Esophagus muscularis mucosa (tissue), 4 donors: ENCODE measurements around the gene COX6B1. TPM values are rescaled to one million over a fixed set of nuclear protein-coding genes. Genes with fewer than 3 reads are reported as not detected.
A peak's percentile ranks its signal among the peaks of the same experiment; 100 is the strongest.

ENCODE experiments used
- DNase-seq: peaks from one replicate; pipeline ENCODE4 v3.0.0-alpha.2; 2017; ENCODE audit errors: extremely low spot score
- H3K27ac ChIP-seq, 4 donors: fragments of 200-600 bp; sonication (generic); replicated peaks in 1 of 4; 1 replicate in 3 of 4; 2 replicates in 1 of 4; pipeline ENCODE4 v1.5.1; 2016 to 2019; ENCODE audit warnings: mild to moderate bottlenecking in 1 of 4
- H3K27me3 ChIP-seq, 4 donors: fragments of 200-600 bp; sonication (generic); one replicate each; pipeline versions ENCODE4 v1.5.1 to v1.6.0; 2016 to 2019
- H3K36me3 ChIP-seq, 4 donors: fragments of 200-600 bp; sonication (generic); one replicate each; pipeline ENCODE4 v1.5.1; 2016 to 2019
- H3K4me1 ChIP-seq, 4 donors: fragments of 200-600 bp; sonication (generic); one replicate each; pipeline ENCODE4 v1.5.1; 2016 to 2019
- H3K4me3 ChIP-seq, 4 donors: fragments of 200-600 bp; sonication (generic); 1 replicate in 2 of 4; 2 replicates in 2 of 4; pipeline ENCODE4 v1.5.1; 2016 to 2019; ENCODE audit warnings: mild to moderate bottlenecking in 4 of 4, moderate library complexity in 1 of 4
- H3K9me3 ChIP-seq, 4 donors: fragments of 200-600 bp; sonication (generic); 1 replicate in 3 of 4; 2 replicates in 1 of 4; pipeline ENCODE4 v1.5.1; 2016 to 2019
- EP300 ChIP-seq: sonication (generic); formaldehyde crosslinking; IDR thresholded peaks from one replicate; pipeline ENCODE4 v1.6.1; 2017; ENCODE audit warnings: antibody characterized with exemption
- POLR2A ChIP-seq: fragments of 450-650 bp; IDR thresholded peaks from one replicate; pipeline ENCODE4 v1.6.1; 2017; ENCODE audit warnings: antibody characterized with exemption, moderate library complexity, mild to moderate bottlenecking, low read depth
- POLR2AphosphoS5 ChIP-seq, 2 donors: sonication (generic); formaldehyde crosslinking; IDR thresholded peaks; one replicate each; pipeline ENCODE4 v1.6.1; 2017; ENCODE audit warnings: antibody characterized with exemption in 2 of 2
- WGBS: methylation state at CpG from one replicate; pipeline ENCODE4 v1.1.5; 2018; 5-methylcytosine and 5-hydroxymethylcytosine counted together
- intact Hi-C: fragments of 100-400 bp; cut with DNase I; formaldehyde crosslinking; loops from one replicate; pipeline ENCODE4 v1.15.1; 2023
- total RNA-seq, 4 donors: library from RNA; depleted of rRNA; stranded (reverse); fragments of >200 nt; gene quantifications; one replicate each; pipeline versions ENCODE4 v1.1.0 to v1.2.1, GENCODE V29; 2016
- TF ChIP-seq, protein P1 (sequence below), 3 experiments: fragments of 200-600 bp in 2 of 3; fragments of 450-650 bp in 1 of 3; sonication (generic) in 2 of 3; IDR thresholded peaks; one replicate each; pipeline ENCODE4 v1.5.1; 2017 to 2019; ENCODE audit warnings: antibody characterized with exemption in 3 of 3, mild to moderate bottlenecking in 2 of 3, moderate library complexity in 1 of 3

Gene COX6B1
- total RNA-seq, 4 donors from 2014 or later: 205 to 508 (median 313) TPM

DNA sequence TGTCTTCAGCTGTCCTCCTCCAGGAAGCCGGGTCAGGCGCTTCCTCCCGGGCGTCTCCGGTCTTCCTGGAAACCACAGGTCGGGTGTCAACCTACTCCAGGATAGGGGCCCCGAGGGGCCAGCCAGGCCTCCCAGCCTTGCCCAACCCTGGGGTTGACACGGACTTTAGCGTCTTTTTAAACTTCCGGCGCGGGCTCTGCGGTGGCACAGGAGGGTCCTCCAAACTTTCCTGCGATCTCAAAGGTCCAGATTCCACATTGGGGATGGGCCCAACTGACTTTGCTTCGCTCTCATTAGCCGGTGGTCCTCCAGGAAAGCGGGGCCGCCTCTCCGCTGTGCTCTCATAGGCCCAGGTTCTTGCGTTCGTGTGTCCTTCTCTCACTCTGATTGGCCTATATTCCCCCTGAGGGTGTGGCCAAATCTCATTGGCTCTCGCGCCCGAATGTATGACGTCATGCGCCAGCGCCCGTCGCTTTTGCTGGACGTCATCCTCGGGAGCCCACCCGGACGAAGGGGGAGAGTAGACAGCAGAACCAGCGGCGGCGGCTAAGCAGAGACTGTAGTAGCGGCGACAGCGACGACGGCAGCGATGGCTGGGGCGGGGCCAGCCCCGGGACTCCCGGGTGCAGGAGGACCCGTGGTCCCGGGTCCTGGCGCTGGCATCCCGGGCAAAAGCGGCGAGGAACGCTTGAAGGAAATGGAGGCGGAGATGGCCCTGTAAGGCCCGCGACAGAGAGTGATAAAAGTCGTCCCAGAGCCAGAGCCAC, 19.4 kb upstream of the COX6B1 start, which contains the start of gene RBM42:
Gene RBM42, plus strand, starts transcription at position 472 of the 767 bp plus-strand sequence. Its CDS starts 118 bp downstream, at position 590.
- intact Hi-C loops: loop anchor here (2.0 to 5.0 kb wide), 2 partner anchors 14 to 81 kb away; partner anchors contain the start of gene TMEM147
- peak within 1 kb of the TSS; percentile 86 to 96 (median 92) for H3K27ac ChIP-seq
- DNase-seq: peak; percentile 100
- TF ChIP-seq POLR2AphosphoS5 (IDR thresholded peaks at IDR 0.05) (peak; percentile 95), POLR2A (peak; percentile 49), EP300 (no peak)
- TF ChIP-seq, protein P1, sequence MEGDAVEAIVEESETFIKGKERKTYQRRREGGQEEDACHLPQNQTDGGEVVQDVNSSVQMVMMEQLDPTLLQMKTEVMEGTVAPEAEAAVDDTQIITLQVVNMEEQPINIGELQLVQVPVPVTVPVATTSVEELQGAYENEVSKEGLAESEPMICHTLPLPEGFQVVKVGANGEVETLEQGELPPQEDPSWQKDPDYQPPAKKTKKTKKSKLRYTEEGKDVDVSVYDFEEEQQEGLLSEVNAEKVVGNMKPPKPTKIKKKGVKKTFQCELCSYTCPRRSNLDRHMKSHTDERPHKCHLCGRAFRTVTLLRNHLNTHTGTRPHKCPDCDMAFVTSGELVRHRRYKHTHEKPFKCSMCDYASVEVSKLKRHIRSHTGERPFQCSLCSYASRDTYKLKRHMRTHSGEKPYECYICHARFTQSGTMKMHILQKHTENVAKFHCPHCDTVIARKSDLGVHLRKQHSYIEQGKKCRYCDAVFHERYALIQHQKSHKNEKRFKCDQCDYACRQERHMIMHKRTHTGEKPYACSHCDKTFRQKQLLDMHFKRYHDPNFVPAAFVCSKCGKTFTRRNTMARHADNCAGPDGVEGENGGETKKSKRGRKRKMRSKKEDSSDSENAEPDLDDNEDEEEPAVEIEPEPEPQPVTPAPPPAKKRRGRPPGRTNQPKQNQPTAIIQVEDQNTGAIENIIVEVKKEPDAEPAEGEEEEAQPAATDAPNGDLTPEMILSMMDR (IDR thresholded peaks at IDR 0.05): peak in 1 of 3 experiments; percentile 41
- H3K27me3 ChIP-seq: no peaks in the 10 kb centered on the region
- H3K4me3 ChIP-seq: peak within 1 kb of the TSS; percentile 88 to 99 (median 94)
- 0% methylated on average over 18 of the region's 56 CpGs for WGBS
- peaks cover 36 to 38% (median 37%) of the 10 kb centered on the region in 4 donors for H3K36me3 ChIP-seq
- H3K9me3 ChIP-seq: no peaks in the 10 kb centered on the region
- H3K4me1 ChIP-seq: peaks cover 19 to 32% (median 28%) of the 10 kb centered on the region in 4 donors

DNA sequence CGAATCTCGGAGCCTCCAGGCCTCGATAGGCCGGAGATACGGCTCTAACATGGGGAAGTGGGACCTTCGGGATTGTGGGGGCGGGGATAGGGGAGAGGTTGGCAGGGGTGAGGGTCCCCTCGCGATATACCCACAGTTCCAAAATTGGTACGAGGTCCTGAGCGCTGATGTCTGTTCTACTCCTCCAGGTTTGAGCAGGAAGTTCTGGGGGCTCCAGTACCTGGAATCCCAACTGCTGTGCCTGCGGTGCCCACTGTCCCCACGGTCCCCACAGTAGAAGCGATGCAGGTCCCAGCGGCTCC, 18.8 kb upstream of the COX6B1 start:
- Histone ChIP-seq H3K27ac (peak overlapping the region; percentile 86 to 96 (median 92)), H3K36me3 (peaks cover 42 to 44% (median 43%) of the 10 kb centered on the region in 4 donors), H3K4me3 (peak overlapping the region; percentile 88 to 99 (median 94)), H3K27me3 (no peaks in the 10 kb centered on the region), H3K4me1 (peaks cover 19 to 32% (median 28%) of the 10 kb centered on the region in 4 donors), H3K9me3 (no peaks in the 10 kb centered on the region)
- 9% methylated on average over 11 of the region's 15 CpGs for WGBS
- intact Hi-C loops: loop anchor here (2.0 to 5.0 kb wide), 2 partner anchors 14 to 82 kb away; partner anchors contain the start of gene TMEM147
- TF ChIP-seq, protein P1 (IDR thresholded peaks at IDR 0.05): no peak
- TF ChIP-seq POLR2AphosphoS5 (IDR thresholded peaks at IDR 0.05) (no peak), POLR2A (no peak), EP300 (no peak)
- DNase-seq: no peak

DNA sequence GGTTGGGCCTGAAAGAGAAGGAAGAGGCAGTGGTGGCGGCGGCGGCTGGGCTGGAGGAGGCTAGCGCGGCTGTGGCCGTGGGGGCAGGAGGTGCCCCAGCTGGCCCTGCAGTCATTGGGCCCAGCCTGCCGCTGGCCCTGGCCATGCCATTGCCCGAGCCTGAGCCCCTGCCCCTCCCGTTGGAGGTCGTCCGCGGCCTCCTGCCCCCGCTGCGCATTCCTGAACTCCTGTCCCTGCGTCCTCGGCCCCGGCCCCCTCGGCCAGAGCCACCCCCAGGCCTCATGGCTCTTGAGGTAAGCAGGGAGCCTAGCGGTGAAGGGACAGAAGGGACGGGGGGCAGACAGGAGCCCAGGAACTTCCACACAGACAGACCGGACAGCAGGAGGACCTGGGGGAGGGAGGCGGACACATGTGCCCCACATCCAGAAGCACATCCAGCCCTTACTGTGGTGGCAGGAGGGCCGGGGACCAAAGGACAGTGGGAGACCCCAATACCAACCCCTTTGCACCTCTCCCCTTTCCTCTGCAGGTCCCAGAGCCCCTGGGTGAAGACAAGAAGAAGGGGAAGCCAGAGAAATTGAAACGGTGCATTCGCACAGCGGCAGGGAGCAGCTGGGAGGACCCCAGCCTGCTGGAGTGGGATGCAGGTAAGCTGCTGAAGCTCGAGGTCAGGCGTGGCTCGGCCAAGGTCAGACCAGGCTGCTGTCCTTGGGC, 14.2 kb upstream of the COX6B1 start:
- H3K36me3 ChIP-seq: peaks cover 73 to 83% (median 83%) of the 10 kb centered on the region in 4 donors

DNA sequence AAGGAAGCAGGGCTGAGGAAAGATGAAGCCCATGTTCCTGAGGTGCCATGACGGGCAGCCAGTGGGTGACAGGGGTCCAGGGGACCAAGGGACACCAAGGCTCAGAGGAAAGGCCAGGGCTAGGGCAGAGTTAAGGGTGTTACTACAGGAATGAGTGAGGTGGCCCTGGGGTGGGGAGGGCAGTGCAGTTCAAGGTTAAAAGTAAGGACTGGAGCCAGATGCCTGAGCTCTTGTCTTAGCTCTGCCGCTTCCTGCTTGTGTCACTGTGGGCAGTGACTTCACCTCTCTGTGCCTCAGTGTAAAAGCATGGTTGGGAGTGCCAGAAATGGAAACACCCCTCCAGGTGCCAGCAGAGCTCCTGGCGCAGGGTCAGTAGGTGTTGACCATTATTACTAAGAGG, 11.5 kb upstream of the COX6B1 start:
- intact Hi-C loops: no loop called here
- H3K36me3 ChIP-seq: peaks cover 55 to 68% (median 66%) of the 10 kb centered on the region in 4 donors

More for the DNA sequence above, 14.2 kb upstream of the COX6B1 start:
- H3K4me3 ChIP-seq: no peak overlapping the region
- intact Hi-C loops: no loop called here
- H3K4me1 ChIP-seq: peaks cover 12 to 23% (median 19%) of the 10 kb centered on the region in 4 donors
- no peak for TF ChIP-seq EP300
- no peak for TF ChIP-seq POLR2A
- TF ChIP-seq, protein P1 (IDR thresholded peaks at IDR 0.05): no peak
- no peak for TF ChIP-seq POLR2AphosphoS5 (IDR thresholded peaks at IDR 0.05)
- H3K9me3 ChIP-seq: no peaks in the 10 kb centered on the region
- 90% methylated on average over 24 of the region's 29 CpGs for WGBS
- DNase-seq: no peak
- H3K27ac ChIP-seq: no peak overlapping the region
- H3K27me3 ChIP-seq: no peaks in the 10 kb centered on the region

More for the DNA sequence above, 11.5 kb upstream of the COX6B1 start:
- WGBS: 89% methylated on average over 3 of the region's 3 CpGs
- peaks cover 0 to 3% (median 3%) of the 10 kb centered on the region in 4 donors for H3K4me1 ChIP-seq
- no peaks in the 10 kb centered on the region for H3K9me3 ChIP-seq
- DNase-seq: no peak
- no peak for TF ChIP-seq POLR2A
- no peak for TF ChIP-seq EP300
- TF ChIP-seq POLR2AphosphoS5 (IDR thresholded peaks at IDR 0.05): no peak
- TF ChIP-seq, protein P1 (IDR thresholded peaks at IDR 0.05): no peak
- no peaks in the 10 kb centered on the region for H3K27me3 ChIP-seq
- no peak overlapping the region for H3K4me3 ChIP-seq
- H3K27ac ChIP-seq: no peak overlapping the region
